NCI-H460 (cell line): ENCODE results near the gene GAST. TPM values are rescaled to one million over a fixed set of nuclear protein-coding genes. Genes with fewer than 3 reads are reported as not detected.
"Not testable (repeated sequence)": the region's sequence is repeated elsewhere in the genome, so short reads cannot be mapped to it uniquely, and the experiment has no call there.

Experiments
- DNase-seq: peaks from one replicate; pipeline ENCODE4 v3.0.0-alpha.2; 2016; ENCODE audit warnings: low read depth; ENCODE audit errors: extremely low read depth
- polyA plus RNA-seq: library from polyadenylated mRNA; depleted of rRNA; stranded (reverse); fragments of >200 nt; gene quantifications from 2 replicates; pipeline ENCODE4 v1.2.3, GENCODE V29; 2014; cell fraction: nucleus; rRNA removed
- total RNA-seq: library from RNA; depleted of rRNA; stranded (reverse); fragments of >200 nt; shearing (Covaris generic); gene quantifications from 2 replicates; pipeline ENCODE4 v1.2.3, GENCODE V29; 2014; rRNA removed

GAST gene, protein sequence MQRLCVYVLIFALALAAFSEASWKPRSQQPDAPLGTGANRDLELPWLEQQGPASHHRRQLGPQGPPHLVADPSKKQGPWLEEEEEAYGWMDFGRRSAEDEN
- not detected in 2 replicates for total RNA-seq
- not detected in 2 replicates for polyA plus RNA-seq

DNA sequence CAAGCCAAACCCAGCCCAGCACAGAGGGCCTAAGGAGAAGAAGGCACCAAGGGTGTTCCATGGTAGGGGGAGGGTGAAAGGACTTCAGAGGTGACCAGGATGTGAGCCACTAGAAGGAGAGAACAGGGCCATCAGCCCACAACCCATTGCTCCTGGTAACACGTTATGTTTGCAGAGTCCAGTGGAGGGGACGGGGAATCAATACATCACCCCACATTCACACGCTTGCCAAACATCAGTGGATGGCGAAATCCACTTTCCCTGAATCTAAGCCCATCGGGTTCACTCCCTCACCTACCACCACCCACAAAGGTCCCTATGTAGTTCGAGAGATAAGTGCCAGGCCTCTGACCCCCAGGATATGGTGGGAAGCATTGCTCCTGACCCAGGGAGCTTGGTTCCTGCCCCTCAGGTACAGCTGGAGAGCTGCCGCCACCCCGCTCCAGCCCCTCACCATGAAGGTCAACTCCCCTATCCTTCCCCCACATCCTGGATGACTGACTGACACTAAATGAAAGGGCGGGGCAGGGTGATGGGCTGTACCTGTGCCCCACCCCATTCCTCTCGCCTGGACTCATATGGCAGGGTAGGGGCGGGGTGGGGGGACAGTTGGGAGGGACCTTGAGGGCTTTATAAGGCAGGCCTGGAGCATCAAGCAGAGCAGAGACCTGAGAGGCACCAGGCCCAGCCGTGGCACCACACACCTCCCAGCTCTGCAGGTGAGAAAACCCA, at the start of gene GAST:
GAST (plus strand) TSS at position 663 of the 732 bp plus-strand sequence. CDS start 3,106 bp downstream, outside the sequence.
- DNase-seq, result no peak

DNA sequence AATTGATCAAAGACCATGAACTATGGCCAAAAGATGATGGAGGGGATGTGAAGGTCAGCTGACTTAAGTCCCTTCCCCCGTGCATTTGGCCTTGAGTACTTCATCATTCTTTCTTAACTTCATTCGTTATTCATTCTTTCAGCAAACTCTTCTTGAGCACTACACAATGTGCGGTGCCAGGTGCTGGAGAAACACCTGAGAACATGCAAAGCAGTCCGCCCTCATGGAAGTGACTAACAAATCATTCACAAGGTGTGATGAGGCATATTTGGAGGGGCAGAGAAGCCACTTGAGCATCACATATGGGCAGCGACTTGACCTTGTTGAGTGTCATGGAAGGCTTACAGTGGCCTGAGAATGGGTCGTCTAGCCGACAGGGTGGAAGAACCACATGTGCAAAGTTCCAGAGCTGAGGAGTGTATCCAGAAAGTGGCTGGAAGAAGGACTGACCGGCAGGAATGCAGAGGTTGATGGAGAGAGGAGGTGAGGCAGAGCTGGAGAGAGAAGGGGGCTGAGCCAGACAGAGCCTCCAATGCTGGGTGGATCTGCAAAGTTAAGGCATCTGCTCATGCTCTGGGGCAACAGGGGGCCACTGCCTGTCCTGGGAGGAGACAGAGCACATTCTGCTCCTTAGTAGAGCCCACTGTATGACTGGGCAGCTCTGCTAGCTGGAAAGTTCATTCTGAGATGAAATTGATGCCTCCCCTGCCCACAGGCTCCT, 48.5 kb upstream of the GAST start:
- no peak for DNase-seq

DNA sequence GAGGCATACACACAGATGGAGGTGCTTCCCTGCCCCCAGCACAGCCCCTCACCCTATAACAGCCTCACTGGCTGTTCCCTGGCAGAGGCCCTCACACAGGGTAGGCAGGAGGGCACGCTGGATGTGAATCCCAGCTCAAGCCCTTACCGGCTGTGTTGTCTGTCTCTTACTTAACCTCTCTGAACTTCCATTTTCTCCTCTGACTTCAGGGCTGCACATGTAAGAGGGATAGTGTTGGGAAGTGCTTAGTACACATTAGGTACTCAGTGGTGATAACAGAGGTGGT, 48.0 kb upstream of the GAST start:
- DNase-seq, result no peak

DNA sequence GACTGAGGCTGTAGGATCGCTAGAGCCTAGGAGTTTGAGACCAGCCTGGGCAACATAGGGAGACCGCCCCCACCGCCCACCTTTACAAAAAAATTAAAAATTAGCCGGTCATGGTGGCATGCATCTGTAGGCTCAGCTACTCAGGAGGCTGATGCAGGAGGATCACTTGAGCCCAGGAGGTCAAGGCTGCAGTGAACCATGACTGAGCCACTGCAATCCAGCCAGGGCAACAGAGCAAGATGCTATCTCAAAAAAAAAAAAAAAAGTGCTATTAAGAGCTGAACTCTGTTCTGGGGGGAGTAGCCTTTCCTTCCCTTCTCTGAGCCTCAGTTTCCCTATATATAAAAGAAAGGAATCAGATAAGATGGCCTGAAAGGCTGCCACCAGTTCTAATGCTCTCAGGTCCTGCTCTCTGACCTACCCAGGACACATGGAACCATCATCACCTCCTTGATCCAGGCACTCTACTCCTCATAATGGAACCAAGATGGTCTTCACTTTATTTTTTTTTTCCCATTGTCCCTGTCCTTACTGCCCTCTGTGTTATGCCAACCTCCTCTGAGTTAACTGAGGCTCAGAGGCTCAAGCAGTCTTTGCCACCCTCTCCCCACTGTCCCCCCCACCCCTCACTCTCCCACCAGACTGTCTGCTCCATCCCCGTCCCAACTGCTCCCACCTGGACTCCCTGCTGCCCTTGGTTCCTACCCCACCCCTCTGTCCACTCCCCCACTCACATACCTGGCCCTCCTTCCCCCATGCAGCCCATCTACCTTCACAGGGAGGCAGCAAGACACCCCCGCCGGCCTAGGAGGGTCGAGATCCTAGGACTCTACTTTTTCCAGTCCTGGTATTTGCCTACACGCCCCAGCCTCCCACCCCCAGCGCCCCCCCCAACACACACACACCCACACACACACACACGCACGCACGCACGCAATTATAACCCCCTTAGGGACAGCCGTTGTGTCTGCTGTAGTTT, 47.3 kb upstream of the GAST start:
- no peak for DNase-seq

DNA sequence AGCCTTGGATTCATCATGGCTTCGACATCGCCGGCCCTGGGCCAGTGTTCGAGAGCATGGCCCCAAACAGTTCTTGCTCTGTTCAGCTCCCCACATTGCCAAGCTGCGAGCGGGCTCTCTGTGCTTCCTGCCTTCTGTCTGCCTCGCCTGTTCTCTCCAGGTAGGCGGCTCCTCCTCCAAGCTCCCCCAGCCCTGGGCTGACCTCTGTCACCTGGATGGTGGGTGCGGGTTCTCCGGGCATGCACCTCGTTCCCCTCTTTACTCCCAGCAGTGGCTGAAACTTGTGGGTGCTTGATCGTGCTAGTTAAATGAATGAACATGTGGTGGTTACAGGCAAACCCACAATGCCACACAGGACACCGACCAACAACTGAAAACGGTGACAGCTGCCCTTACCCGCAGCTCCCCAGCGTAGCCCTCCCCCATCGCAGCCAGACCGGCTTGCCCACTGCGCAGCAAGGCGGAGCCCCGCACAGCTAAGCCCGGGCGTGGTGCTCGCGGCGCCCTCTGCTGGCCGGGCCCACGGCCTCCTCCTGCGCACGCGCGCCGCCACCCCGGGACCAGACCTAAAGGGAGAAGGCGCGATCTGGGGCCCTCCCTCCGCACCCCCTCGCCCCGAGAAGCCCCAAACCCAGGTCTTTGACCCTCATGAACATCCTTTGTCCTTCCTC, 46.4 kb upstream of the GAST start:
- DNase-seq, result peak; percentile 75

DNA sequence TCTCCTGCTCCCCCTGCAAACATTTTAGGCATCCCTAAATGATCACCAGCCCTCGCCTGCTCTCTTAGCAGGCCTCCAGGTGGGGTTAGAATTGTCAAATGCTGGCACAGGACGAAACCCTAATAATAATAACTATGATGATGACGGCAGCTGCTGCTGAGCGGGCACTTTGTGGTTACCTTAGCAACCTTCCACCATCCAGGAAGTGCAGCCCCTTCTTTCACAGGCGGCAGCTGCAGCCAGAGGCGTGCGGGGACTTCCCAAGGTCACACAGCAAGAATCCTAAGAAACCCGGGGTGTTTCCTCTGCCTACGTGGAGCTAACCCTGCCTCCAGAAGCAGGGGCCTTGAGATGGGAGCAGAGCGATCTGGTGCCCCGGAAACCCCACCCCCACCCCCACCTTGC, 45.9 kb upstream of the GAST start:
- no peak for DNase-seq

DNA sequence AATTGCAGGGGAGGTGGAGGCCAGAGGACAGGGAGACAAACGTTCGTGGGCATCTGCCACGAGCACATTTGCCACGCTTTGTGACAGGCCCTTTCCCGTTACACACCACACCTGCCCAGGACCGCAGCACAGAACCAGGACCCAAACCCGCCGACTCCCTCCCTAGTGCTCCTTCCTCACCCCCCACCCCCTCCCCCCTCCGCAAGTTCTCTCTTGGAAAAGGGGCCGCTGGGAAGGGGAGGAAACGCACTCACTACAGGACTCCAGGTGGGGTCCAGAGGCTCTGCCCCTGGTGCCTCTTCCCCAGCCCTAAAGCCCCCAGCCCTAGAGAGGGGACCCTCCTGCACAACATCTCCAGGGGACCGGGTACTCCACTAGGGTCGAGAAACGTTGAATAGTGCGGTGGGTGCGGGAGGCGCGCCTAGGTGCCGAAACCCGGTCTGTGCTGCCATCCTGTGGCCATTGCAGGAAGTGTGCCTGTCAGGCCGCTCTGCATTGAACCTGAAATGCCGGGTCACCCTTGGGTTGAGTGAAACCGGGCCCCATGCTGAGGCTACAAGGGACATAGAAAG, 45.3 kb upstream of the GAST start:
- peak; percentile 75 for DNase-seq

DNA sequence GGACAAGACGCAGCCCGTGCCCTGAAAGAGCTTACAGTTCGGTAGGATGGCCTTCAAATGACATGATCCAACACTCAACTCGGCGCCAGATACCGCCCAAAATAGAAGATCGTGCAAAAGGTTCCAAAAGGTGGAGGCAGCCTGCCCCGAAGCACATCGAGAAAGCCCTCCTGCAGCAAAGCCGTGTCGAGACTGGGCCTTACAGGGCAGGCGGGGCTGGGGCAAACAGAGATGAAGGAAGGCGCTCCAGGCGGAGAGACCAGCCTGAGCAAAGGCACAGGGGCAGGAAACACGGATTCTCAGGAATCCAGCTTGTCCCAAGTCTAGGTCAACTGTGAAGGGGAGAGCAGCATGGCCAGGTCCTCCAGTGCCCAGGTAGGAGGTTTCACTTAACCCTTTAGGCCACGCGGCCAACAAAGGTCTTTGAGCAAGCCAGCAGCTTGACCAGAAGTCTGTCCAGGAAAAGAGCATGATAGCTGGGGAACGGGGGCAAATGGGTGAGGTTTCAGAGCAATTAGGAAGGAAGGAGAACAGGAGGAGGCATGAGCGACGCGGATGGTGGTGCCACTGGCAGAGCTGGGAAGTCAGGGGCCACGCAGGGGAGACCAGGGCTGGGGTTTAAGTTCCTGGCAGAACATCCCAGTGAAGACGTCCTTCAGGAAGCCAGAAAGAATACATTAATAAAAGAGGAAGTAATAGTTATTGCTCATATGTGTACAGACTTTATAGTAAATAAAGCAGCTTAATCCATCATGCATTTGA, 44.7 kb upstream of the GAST start:
- no peak for DNase-seq

DNA sequence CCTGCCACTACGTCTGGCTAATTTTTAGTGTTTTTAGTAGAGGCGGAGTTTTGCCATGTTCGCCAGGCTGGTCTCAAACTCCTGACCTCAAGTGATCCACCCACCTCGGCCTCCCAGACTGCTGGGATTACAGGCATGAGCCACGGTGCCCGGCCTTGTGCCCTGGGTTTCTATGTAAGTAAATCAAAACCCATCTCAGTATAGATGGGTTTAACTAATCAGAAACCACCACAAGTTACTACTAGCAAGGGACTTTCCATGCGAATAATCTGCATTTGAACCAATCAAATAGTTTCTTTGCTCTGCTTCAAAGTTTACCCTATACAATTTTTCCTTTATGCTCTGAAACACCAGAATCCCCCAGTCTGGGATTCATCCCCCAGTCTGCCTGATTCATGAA, 40.0 kb upstream of the GAST start:
- no peak for DNase-seq

DNA sequence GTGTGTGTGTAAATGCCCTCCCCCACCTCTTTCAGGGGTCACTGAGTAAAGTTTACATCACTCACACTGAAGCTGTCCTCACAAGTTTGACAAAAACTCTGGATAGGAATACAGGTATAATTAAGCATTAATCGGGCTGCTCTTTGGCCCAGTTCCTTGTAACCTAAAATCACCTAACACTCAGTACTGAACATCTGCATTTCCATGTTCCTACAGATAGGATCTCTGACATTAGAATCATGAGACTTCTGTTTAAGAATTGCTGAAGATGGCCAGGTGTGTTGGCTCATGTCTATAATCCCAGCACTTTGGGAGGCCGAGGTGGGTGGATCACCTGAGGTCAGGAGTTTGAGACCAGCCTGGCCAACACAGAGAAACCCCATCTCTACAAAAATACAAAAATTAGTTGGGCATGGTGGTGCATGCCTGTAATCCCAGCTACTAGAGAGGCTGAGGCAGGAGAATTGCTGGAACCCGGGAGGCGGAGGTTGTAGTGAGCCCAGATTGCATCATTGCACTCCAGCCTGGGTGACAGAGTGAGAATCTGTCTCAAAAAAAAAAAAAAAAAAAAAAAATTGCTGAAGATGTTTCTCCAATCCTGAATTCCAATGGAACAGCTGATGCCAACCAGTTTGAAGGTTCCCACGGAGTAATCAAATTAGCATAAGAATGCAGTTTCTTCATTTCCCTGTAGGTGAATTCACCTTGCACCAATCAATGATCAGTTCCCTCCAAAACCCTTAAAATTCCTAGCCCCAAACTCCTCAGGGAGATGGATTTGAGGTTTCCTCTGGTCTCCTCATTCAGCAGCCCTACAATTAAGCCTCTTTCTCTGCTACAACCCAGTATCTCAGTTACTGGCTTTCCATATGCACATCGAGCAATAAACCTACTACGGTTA, 36.7 kb upstream of the GAST start:
- not testable (repeated sequence) for DNase-seq

DNA sequence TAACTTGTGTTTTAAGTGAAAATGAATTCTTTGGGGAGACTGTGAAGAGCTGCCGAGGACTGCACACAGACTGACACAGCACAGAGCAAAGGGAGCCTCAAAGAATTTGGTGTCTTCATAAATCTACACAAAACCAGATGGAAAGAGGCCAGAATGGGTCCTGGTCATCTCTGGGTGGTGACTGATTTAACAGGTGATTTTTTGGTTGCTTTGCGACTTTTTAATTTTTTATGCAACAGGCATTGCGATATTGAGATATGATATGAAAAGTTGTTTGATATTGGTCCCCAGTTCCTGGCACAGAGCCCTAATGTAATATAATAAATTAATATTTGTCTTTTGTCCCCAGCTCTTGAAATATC, 36.1 kb upstream of the GAST start:
- DNase-seq, result no peak

DNA sequence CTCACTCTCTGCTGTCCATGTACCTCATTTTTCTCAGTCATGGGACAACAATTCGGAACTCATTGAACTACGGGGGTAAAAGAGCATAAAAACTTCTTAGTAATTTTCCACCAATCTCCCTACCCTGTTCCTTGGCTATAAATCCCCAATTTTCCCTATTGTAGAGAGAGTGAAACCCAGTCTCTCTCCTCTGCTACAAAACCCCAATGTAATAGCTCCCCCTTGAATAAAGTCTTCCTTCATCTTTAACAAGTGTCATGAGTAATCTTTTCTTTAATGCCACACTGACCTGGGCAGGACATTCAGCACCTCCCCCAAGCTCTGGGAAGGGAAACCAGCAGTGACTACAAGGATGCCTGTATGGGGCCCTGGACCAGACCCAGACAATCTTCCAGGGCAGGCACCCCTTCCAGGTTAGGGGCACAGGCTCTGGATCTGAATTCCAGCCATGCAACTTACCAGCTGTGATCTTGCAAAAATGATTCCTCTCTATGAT, 33.7 kb upstream of the GAST start:
- DNase-seq, result peak; percentile 82

DNA sequence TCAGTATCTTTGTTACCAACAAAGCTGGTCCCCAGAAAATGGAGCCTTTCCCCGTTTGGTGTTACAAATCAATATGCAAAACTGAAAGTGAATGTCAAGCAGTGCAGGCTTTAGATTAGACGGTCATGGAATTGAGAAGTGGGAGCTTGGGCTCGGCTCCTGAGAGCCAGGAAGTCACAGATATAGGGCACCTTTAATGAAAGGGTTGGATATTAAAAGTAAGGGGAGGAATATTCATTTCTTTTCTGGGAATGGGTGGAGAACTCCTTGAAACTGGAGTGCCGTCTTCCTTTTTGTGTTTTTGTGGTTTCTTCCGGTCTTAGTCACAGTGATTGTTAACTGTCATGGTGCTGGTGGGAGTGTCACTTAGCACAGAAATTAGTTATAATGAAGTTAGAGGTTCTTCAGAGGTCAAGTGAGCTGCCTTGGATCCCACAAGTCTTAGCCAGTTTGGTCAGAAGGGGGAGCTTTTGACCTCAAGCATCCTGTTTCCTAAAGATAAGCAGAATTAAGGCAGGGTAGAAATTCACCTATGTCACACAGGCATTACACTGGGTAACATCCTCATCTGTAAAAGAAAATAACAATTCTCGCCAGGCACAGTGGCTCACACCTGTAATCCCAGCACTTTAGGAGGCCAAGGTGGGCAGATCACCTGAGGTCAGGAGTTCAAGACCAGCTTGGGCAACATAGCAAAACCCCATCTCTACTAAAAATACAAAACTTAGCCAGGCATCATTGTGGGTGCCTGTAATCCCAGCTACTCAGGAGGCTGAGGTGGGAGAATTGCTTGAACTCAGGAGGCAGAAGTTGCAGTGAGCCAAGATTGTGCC, 33.0 kb upstream of the GAST start:
- peak; percentile 73 for DNase-seq

DNA sequence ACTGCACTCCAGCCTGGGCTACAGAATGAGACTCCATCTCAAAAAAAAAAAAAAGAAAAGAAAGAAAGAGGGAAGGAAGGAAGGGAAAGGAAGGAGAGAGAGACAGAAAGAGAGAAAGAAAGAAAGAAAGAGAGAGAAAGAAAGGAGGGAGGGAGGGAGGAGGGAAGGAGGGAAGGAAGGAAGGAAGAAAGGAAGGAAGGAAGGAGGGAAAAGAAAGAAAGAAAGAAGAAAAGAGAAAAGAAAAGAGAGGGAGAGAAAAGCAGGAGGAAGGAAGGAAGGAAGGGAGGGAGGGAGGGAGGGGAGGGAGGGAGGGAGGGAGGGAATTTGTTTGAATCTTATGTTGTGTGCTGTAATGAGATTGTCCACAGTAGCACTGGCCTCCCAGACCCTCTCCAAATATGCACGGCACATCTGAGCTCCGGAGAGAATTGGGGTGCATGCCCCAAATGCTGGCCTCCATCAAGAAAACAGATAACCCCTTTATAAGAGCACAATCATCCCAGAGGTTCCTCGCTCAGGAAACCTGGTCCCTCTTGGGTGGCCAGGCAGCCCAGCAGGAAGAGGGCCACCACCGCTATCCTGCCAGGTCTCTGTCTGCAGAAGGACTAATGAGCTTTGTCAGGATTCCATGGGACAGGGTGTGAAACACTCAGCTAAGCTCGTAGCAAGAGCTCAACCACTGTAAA, 32.2 kb upstream of the GAST start:
- DNase-seq, result no peak

DNA sequence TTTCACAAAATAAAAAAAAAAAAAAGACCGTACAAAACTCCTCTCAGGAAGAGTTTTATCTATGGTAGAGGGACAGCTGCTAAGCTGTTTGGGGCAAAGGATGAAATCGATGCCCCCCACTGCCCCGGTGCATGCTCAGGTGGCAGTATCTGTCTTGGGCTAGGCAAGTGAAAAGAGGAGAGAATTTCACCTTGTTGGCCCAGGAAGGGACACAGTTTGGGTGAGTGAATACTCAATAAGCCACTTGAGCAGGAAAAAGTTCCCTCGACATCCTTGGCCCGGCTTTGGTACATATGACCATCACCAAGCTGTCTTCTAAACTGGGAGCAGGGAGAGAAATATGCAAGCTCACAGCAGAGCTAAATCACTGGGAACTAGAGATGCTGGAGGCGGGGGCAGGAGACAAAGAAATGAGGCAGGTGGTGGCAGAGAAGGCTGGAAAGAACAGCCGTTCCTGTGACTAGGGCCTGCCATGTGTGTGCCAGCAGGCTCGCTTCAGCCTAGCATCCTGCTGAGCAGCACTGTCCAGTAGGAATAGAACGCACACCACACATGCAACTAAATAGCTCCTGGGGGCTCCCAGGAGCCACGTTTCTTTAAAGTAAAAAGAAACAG, 31.6 kb upstream of the GAST start:
- no peak for DNase-seq

DNA sequence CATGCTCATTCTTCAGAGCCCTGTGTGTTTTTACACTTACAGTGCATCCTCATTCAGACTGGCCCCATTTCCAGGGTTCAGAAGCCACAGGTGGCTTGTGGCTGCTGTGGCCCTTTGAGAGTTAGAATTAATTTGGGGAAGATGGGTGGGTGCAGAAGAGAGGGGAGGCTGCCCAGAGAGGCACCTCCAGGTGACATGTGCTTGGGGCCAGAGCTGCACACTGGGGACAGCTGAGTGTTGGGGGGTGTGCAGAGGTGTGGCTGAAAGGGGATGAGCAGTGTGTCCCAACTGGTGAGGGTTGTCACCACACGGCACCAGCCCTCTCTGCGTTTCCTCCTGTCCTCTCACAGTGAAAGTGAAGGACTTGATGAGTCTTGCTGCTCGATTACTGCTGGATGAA, 30.4 kb upstream of the GAST start:
- DNase-seq, result no peak
